Upper lobe of left lung (tissue), 6 donors: ENCODE results near the gene SLC26A11. TPM values are rescaled to one million over a fixed set of nuclear protein-coding genes. Genes with fewer than 3 reads are reported as not detected.

ENCODE experiments used
- ATAC-seq, 2 donors: fragments of 200-7000 bp; cut with Tn5 transposase; one replicate each; pipeline ENCODE4 v1.9.1; 2022; ENCODE audit warnings: mild to moderate bottlenecking in 2 of 2, moderate library complexity in 2 of 2; ENCODE audit not compliant: low FRiP score in 2 of 2
- DNase-seq, 2 donors: peaks; one replicate each; pipeline ENCODE4 v3.0.0-alpha.2; 2019 to 2020
- H3K27ac ChIP-seq, 4 donors: fragments of 200-600 bp; sonication (generic); one replicate each; pipeline ENCODE4 v1.5.1; 2016 to 2019
- H3K27me3 ChIP-seq, 4 donors: fragments of 200-600 bp; sonication (generic); one replicate each; pipeline ENCODE4 v1.5.1; 2017 to 2019
- H3K36me3 ChIP-seq, 4 donors: fragments of 200-600 bp; sonication (generic); one replicate each; pipeline ENCODE4 v1.5.1; 2016 to 2019
- H3K4me1 ChIP-seq, 4 donors: fragments of 200-600 bp; sonication (generic); one replicate each; pipeline ENCODE4 v1.5.1; 2018 to 2019
- H3K4me3 ChIP-seq, 4 donors: fragments of 200-600 bp; sonication (generic); one replicate each; pipeline ENCODE4 v1.5.1; 2017 to 2019; ENCODE audit warnings: mild to moderate bottlenecking in 2 of 4, moderate library complexity in 1 of 4
- H3K9me3 ChIP-seq, 4 donors: fragments of 200-600 bp; sonication (generic); one replicate each; pipeline ENCODE4 v1.5.1; 2018 to 2019
- CTCF ChIP-seq, 6 experiments: fragments of 450-650 bp in 4 of 6; fragments of 200-600 bp in 2 of 6; sonication (generic) in 2 of 6; IDR thresholded peaks; one replicate each; pipeline ENCODE4 v1.5.1; 2016 to 2019; ENCODE audit warnings: antibody characterized with exemption in 6 of 6
- EP300 ChIP-seq, 4 donors: sonication (generic); formaldehyde crosslinking; IDR thresholded peaks; one replicate each; pipeline ENCODE4 v1.5.1; 2017; ENCODE audit warnings: antibody characterized with exemption in 4 of 4, control low read depth in 2 of 4
- POLR2A ChIP-seq, 4 donors: fragments of 450-650 bp; IDR thresholded peaks; one replicate each; pipeline ENCODE4 v1.5.1; 2016 to 2017; ENCODE audit warnings: antibody characterized with exemption in 4 of 4, mild to moderate bottlenecking in 2 of 4
- POLR2AphosphoS5 ChIP-seq, 2 donors: sonication (generic); formaldehyde crosslinking; IDR thresholded peaks; one replicate each; pipeline ENCODE4 v1.5.1; 2017; ENCODE audit warnings: antibody characterized with exemption in 2 of 2
- WGBS, 2 donors: methylation state at CpG; one replicate each; pipeline ENCODE4 v1.1.5; 2017 to 2018; 5-methylcytosine and 5-hydroxymethylcytosine counted together
- total RNA-seq, 6 donors: library from RNA; depleted of rRNA in 4 of 6; stranded (reverse); fragments of >200 nt in 4 of 6; gene quantifications; one replicate each; pipeline versions ENCODE4 v1.1.0 to v1.2.1, GENCODE V29; 2016 to 2021
- donor health status: DM: no; HTN: no; CAD: no; lungs with moderate emphysema.
- donor health status: DM: no; HTN: yes; CAD: no; lungs with severe emphysema.

Gene SLC26A11
- total RNA-seq, 6 donors from 2014 or later, result 14.8 to 162 (median 43.1) TPM

GRCh38 chr17:80284631-80285030 is 64.4 kb downstream of the SLC26A11 start:
- Histone ChIP-seq H3K27me3 (no peaks in the 10 kb centered on the region), H3K9me3 (no peaks in the 10 kb centered on the region), H3K4me3 (no peak overlapping the region), H3K4me1 (peaks cover 0 to 7% (median 5%) of the 10 kb centered on the region in 4 donors), H3K27ac (no peak overlapping the region), H3K36me3 (peaks cover 17 to 73% (median 46%) of the 10 kb centered on the region in 4 donors)
- TF ChIP-seq EP300 (IDR thresholded peaks at IDR 0.05) (no peak), POLR2A (IDR thresholded peaks at IDR 0.05) (no peak), POLR2AphosphoS5 (IDR thresholded peaks at IDR 0.05) (no peak), CTCF (IDR thresholded peaks at IDR 0.05) (no peak)
- DNase-seq (no peak), ATAC-seq (no peak)
- WGBS, 2 donors, result 92% methylated on average over 7 to 11 of the region's 11 CpGs

GRCh38 chr17:80285237-80285920 is 65.2 kb downstream of the SLC26A11 start:
- ATAC-seq (no peak), DNase-seq (no peak)
- H3K27me3 ChIP-seq, result no peaks in the 10 kb centered on the region
- no peaks in the 10 kb centered on the region for H3K9me3 ChIP-seq
- TF ChIP-seq POLR2A (IDR thresholded peaks at IDR 0.05) (no peak), POLR2AphosphoS5 (IDR thresholded peaks at IDR 0.05) (no peak), EP300 (IDR thresholded peaks at IDR 0.05) (no peak), CTCF (IDR thresholded peaks at IDR 0.05) (no peak)
- 95 to 97% methylated on average over 14 to 19 of the region's 19 CpGs for WGBS, 2 donors
- no peak overlapping the region for H3K27ac ChIP-seq
- H3K4me3 ChIP-seq, result no peak overlapping the region
- H3K4me1 ChIP-seq, result no peaks in the 10 kb centered on the region
- H3K36me3 ChIP-seq, result peaks cover 20 to 73% (median 54%) of the 10 kb centered on the region in 4 donors

- 92 to 100% methylated on average over 4 to 5 of the region's 5 CpGs for WGBS, 2 donors
- no peak overlapping the region for H3K27ac ChIP-seq
- no peaks in the 10 kb centered on the region for H3K9me3 ChIP-seq
- ATAC-seq (no peak), DNase-seq (no peak)
- H3K4me1 ChIP-seq, result no peaks in the 10 kb centered on the region
- H3K36me3 ChIP-seq, result peaks cover 28 to 80% (median 62%) of the 10 kb centered on the region in 4 donors
- TF ChIP-seq CTCF (IDR thresholded peaks at IDR 0.05) (no peak), EP300 (IDR thresholded peaks at IDR 0.05) (no peak), POLR2AphosphoS5 (IDR thresholded peaks at IDR 0.05) (no peak), POLR2A (IDR thresholded peaks at IDR 0.05) (no peak)
- H3K27me3 ChIP-seq, result no peaks in the 10 kb centered on the region
- no peak overlapping the region for H3K4me3 ChIP-seq
Observed at GRCh38 chr17:80286638-80286960, 66.4 kb downstream of the SLC26A11 start.

- Histone ChIP-seq H3K27ac (no peak overlapping the region), H3K4me3 (no peak overlapping the region), H3K9me3 (no peaks in the 10 kb centered on the region), H3K27me3 (no peaks in the 10 kb centered on the region), H3K36me3 (peaks cover 32 to 80% (median 63%) of the 10 kb centered on the region in 4 donors), H3K4me1 (no peaks in the 10 kb centered on the region)
- ATAC-seq (no peak), DNase-seq (no peak)
- whole genome bisulfite sequencing, 2 donors, result 90 to 93% methylated on average over 9 of the region's 9 CpGs
- no peak for TF ChIP-seq EP300 (IDR thresholded peaks at IDR 0.05)
- TF ChIP-seq POLR2AphosphoS5 (IDR thresholded peaks at IDR 0.05), result no peak
- no peak for TF ChIP-seq POLR2A (IDR thresholded peaks at IDR 0.05)
- TF ChIP-seq CTCF (IDR thresholded peaks at IDR 0.05), result no peak
Observed at GRCh38 chr17:80287038-80287437, 66.8 kb downstream of the SLC26A11 start.
